Spleen (tissue), 11 donors: ENCODE results near the gene NMNAT2. TPM values are rescaled to one million over a fixed set of nuclear protein-coding genes. Genes with fewer than 3 reads are reported as not detected.

Experiments
- DNase-seq: peaks from one replicate; pipeline ENCODE4 v3.0.0-alpha.2; 2020
- H3K27ac ChIP-seq, 8 donors: fragments of 200-600 bp; sonication (generic) in 7 of 8; 1 replicate in 4 of 8; 2 replicates in 4 of 8; pipeline versions ENCODE4 v1.5.0 to v1.8.0; 2016 to 2021; ENCODE audit warnings: inconsistent platforms in 4 of 8, mild to moderate bottlenecking in 4 of 8, moderate library complexity in 1 of 8
- H3K27me3 ChIP-seq, 7 donors: fragments of 200-600 bp; sonication (generic) in 6 of 7; replicated peaks in 1 of 7; 1 replicate in 4 of 7; 2 replicates in 3 of 7; pipeline versions ENCODE4 v1.5.0 to v1.8.0; 2016 to 2021; ENCODE audit warnings: inconsistent platforms in 3 of 7, mild to moderate bottlenecking in 1 of 7
- H3K36me3 ChIP-seq, 6 donors: fragments of 200-600 bp; sonication (generic) in 5 of 6; 1 replicate in 4 of 6; 2 replicates in 2 of 6; pipeline versions ENCODE4 v1.5.0 to v1.8.0; 2016 to 2021; ENCODE audit warnings: inconsistent platforms in 2 of 6
- H3K4me1 ChIP-seq, 6 donors: fragments of 200-600 bp; sonication (generic) in 5 of 6; 1 replicate in 3 of 6; 2 replicates in 3 of 6; pipeline versions ENCODE4 v1.5.0 to v1.8.0; 2016 to 2021; ENCODE audit warnings: inconsistent platforms in 3 of 6
- H3K4me3 ChIP-seq, 8 donors: fragments of 200-600 bp; sonication (generic) in 7 of 8; 1 replicate in 4 of 8; 2 replicates in 4 of 8; pipeline versions ENCODE4 v1.5.0 to v1.8.0; 2016 to 2021; ENCODE audit warnings: inconsistent platforms in 4 of 8, mild to moderate bottlenecking in 4 of 8, moderate library complexity in 2 of 8
- H3K9me3 ChIP-seq, 8 donors: fragments of 200-600 bp; sonication (generic) in 7 of 8; 1 replicate in 4 of 8; 2 replicates in 4 of 8; pipeline versions ENCODE4 v1.5.0 to v1.8.0; 2016 to 2021; ENCODE audit warnings: inconsistent platforms in 4 of 8
- POLR2A ChIP-seq, 3 donors: fragments of 450-650 bp; IDR thresholded peaks; one replicate each; pipeline ENCODE4 v1.5.1; 2017; ENCODE audit warnings: antibody characterized with exemption in 3 of 3, mild to moderate bottlenecking in 1 of 3
- POLR2AphosphoS5 ChIP-seq, 3 donors: sonication (generic); formaldehyde crosslinking; IDR thresholded peaks; one replicate each; pipeline ENCODE4 v1.5.1; 2017; ENCODE audit warnings: antibody characterized with exemption in 3 of 3
- WGBS, 5 donors: extraction: QIAGEN DNeasy Blood & Tissue Kit in 3 of 5; methylation state at CpG; one replicate each; pipeline versions ENCODE4 v1.1.5 to v1.1.7; 2013 to 2018; 5-methylcytosine and 5-hydroxymethylcytosine counted together
- intact Hi-C: fragments of 100-400 bp; cut with DNase I; formaldehyde crosslinking; loops from one replicate; pipeline ENCODE4 v1.15.0; 2023; ENCODE audit warnings: low total_unique reads
- polyA plus RNA-seq, 3 donors: library from polyadenylated mRNA; stranded (reverse); fragments of 200-250 nt; gene quantifications; one replicate each; pipeline ENCODE4 v1.2.1, GENCODE V29; 2013
- total RNA-seq, 7 donors: library from RNA; depleted of rRNA in 3 of 7; stranded (reverse); fragments of >200 nt in 3 of 7; fragmentation: NEBNext Ultra II Directional in 4 of 7; extraction: Animal tissue kit (Norgen Biotek cat#: 25700) in 4 of 7; gene quantifications; one replicate each; pipeline versions ENCODE4 v1.1.0 to v1.2.1, GENCODE V29; 2016 to 2021
- TF ChIP-seq, protein P1 (sequence below), 11 experiments: fragments of 200-600 bp in 7 of 11; fragments of 450-650 bp in 4 of 11; sonication (generic) in 4 of 11; IDR thresholded peaks in 8 of 11; conservative IDR thresholded peaks in 3 of 11; 1 replicate in 7 of 11; 2 replicates in 4 of 11; pipeline versions ENCODE4 v1.4.0 to v1.8.0; 2016 to 2021; ENCODE audit warnings: antibody characterized with exemption in 11 of 11, inconsistent platforms in 4 of 11, mild to moderate bottlenecking in 1 of 11
- donor health status: healthy with polysubstance abuse.
- donor health status: DM: no; HTN: no; CAD: no; lungs with moderate emphysema.
- donor health status: DM: no; HTN: no; CAD: no.
- donor health status: Bipolar disorder and iron deficiency.
- donor health status: healthy.
- donor health status: DM: no; HTN: no; CAD: no.
- donor health status: DM: yes; HTN: yes; CAD: no.

Gene NMNAT2
- total and polyA plus RNA-seq, 10 donors, result 0.05 to 1.7 (median 0.17) TPM

DNA sequence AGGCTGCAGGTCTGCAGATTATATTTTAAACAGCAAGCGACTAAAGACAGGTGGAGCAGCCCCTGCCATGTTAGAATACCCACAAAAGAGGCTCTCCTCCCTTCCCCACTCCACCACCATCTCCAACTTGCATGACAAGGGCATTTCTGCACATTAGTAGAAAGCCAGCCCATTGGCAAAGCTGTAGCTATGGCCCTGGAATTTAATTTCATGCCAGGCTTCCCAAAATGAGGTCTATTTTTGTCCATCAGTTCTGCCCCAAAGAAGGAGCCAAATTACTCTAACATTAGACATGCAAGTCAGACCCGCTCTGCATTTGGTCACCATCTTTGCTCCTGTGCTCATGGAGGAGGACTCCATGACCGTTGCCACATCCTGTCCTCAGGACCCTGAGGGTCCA, 116.9 kb downstream of the NMNAT2 start:
- H3K27ac ChIP-seq, result no peak overlapping the region
- no peak for DNase-seq
- H3K36me3 ChIP-seq, result no peaks in the 10 kb centered on the region
- WGBS, 5 donors, result 56 to 78% (median 68%) methylated on average over 3 of the region's 3 CpGs
- H3K27me3 ChIP-seq, result peaks cover 0 to 4% (median 0%) of the 10 kb centered on the region in 7 donors
- no peaks in the 10 kb centered on the region for H3K4me1 ChIP-seq
- no peak overlapping the region for H3K4me3 ChIP-seq
- intact Hi-C loops, result no loop called here
- TF ChIP-seq, protein P1, sequence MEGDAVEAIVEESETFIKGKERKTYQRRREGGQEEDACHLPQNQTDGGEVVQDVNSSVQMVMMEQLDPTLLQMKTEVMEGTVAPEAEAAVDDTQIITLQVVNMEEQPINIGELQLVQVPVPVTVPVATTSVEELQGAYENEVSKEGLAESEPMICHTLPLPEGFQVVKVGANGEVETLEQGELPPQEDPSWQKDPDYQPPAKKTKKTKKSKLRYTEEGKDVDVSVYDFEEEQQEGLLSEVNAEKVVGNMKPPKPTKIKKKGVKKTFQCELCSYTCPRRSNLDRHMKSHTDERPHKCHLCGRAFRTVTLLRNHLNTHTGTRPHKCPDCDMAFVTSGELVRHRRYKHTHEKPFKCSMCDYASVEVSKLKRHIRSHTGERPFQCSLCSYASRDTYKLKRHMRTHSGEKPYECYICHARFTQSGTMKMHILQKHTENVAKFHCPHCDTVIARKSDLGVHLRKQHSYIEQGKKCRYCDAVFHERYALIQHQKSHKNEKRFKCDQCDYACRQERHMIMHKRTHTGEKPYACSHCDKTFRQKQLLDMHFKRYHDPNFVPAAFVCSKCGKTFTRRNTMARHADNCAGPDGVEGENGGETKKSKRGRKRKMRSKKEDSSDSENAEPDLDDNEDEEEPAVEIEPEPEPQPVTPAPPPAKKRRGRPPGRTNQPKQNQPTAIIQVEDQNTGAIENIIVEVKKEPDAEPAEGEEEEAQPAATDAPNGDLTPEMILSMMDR (IDR thresholded peaks at IDR 0.05 in 8 of 11, conservative IDR thresholded peaks at IDR 0.05 in 3 of 11), result no peak
- TF ChIP-seq POLR2A (IDR thresholded peaks at IDR 0.05), result no peak
- no peak for TF ChIP-seq POLR2AphosphoS5 (IDR thresholded peaks at IDR 0.05)
- no peaks in the 10 kb centered on the region for H3K9me3 ChIP-seq

DNA sequence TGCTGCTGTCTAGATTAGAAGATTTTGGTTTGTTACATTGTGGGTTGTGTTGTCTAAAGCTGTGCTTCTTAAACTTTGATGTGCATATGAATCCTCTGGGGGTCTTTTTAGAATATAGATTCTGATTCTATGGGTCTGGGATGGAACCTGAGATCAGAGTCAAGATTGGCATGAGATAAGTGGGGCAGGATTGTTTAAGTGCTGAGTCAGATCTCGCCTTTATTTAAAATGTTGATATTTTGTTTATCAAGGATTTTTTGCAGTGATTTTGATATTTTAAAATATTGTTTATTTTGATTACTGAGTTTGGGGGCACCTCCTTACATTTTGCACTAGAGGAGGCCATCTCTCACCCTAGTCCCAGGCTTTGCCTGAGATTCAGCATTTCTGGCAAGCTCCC, 117.4 kb downstream of the NMNAT2 start:
- WGBS, 5 donors, result 88 to 100% (median 92%) methylated on average over 1 of the region's 1 CpG
- no peak overlapping the region for H3K27ac ChIP-seq
- H3K4me3 ChIP-seq, result no peak overlapping the region
- H3K27me3 ChIP-seq, result peaks cover 0 to 4% (median 0%) of the 10 kb centered on the region in 7 donors
- intact Hi-C loops, result no loop called here
- TF ChIP-seq POLR2AphosphoS5 (IDR thresholded peaks at IDR 0.05) (no peak), POLR2A (IDR thresholded peaks at IDR 0.05) (no peak)
- TF ChIP-seq, protein P1 (IDR thresholded peaks at IDR 0.05 in 8 of 11, conservative IDR thresholded peaks at IDR 0.05 in 3 of 11), result no peak
- no peaks in the 10 kb centered on the region for H3K9me3 ChIP-seq
- H3K36me3 ChIP-seq, result no peaks in the 10 kb centered on the region
- H3K4me1 ChIP-seq, result no peaks in the 10 kb centered on the region
- DNase-seq, result no peak

GRCh38 chr1:183300395-183300794, 117.8 kb downstream of the NMNAT2 start:
- peaks cover 0 to 4% (median 0%) of the 10 kb centered on the region in 7 donors for H3K27me3 ChIP-seq
- no peak overlapping the region for H3K27ac ChIP-seq

GRCh38 chr1:183296782-183297181, 121.4 kb downstream of the NMNAT2 start:
- no peak overlapping the region for H3K4me3 ChIP-seq
- no peaks in the 10 kb centered on the region for H3K36me3 ChIP-seq
- H3K9me3 ChIP-seq, result no peaks in the 10 kb centered on the region
- no peak overlapping the region for H3K27ac ChIP-seq
- DNase-seq, result no peak
- 92 to 97% (median 96%) methylated on average over 4 of the region's 4 CpGs for WGBS, 5 donors
- intact Hi-C loops, result no loop called here
- H3K27me3 ChIP-seq, result peaks cover 0 to 4% (median 0%) of the 10 kb centered on the region in 7 donors
- no peaks in the 10 kb centered on the region for H3K4me1 ChIP-seq
- TF ChIP-seq POLR2A (IDR thresholded peaks at IDR 0.05) (no peak), POLR2AphosphoS5 (IDR thresholded peaks at IDR 0.05) (no peak)
- TF ChIP-seq, protein P1 (IDR thresholded peaks at IDR 0.05 in 8 of 11, conservative IDR thresholded peaks at IDR 0.05 in 3 of 11), result no peak

More at GRCh38 chr1:183300395-183300794, 117.8 kb downstream of the NMNAT2 start:
- Histone ChIP-seq H3K4me1 (no peaks in the 10 kb centered on the region), H3K36me3 (no peaks in the 10 kb centered on the region), H3K4me3 (no peak overlapping the region), H3K9me3 (no peaks in the 10 kb centered on the region)
- intact Hi-C loops, result no loop called here
- no peak for DNase-seq
- TF ChIP-seq POLR2AphosphoS5 (IDR thresholded peaks at IDR 0.05) (no peak), POLR2A (IDR thresholded peaks at IDR 0.05) (no peak)
- TF ChIP-seq, protein P1 (IDR thresholded peaks at IDR 0.05 in 8 of 11, conservative IDR thresholded peaks at IDR 0.05 in 3 of 11), result no peak
